Loucy (cell line): ENCODE results near the gene PPP1R3A.

Experiments
- EZH2phosphoT487 ChIP-seq: fragments of 200-600 bp; IDR thresholded peaks from 2 replicates; pipeline ENCODE4 v1.6.1; 2018; ENCODE audit warnings: antibody characterized with exemption, mild to moderate bottlenecking, moderate library complexity, borderline replicate concordance
- TF ChIP-seq, protein P1 (sequence below): fragments of 200-600 bp; sonication (generic); conservative IDR thresholded peaks from 2 replicates; pipeline ENCODE4 v1.5.1; 2014; ENCODE audit warnings: mild to moderate bottlenecking, antibody characterized with exemption, low read length

DNA sequence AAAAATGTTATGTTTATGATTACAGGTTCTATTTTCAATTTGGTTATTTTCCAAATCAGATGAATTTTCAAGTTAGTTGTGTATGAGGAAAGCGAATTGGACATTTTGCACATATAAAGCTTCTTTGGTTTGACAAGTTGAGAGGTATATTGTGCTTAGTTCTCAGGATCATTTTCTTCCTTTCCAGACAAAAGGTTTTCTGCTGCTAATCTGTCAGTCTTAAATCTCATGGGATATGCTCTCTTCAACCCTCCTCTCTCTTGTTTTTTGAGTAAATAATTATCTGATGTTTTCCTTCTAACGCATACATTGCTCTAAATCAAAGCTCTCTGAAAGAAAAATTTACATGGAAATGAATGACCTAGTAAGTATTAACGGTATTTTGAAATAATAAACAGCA lies 77.9 kb downstream of the PPP1R3A start:
- TF ChIP-seq, protein P1, sequence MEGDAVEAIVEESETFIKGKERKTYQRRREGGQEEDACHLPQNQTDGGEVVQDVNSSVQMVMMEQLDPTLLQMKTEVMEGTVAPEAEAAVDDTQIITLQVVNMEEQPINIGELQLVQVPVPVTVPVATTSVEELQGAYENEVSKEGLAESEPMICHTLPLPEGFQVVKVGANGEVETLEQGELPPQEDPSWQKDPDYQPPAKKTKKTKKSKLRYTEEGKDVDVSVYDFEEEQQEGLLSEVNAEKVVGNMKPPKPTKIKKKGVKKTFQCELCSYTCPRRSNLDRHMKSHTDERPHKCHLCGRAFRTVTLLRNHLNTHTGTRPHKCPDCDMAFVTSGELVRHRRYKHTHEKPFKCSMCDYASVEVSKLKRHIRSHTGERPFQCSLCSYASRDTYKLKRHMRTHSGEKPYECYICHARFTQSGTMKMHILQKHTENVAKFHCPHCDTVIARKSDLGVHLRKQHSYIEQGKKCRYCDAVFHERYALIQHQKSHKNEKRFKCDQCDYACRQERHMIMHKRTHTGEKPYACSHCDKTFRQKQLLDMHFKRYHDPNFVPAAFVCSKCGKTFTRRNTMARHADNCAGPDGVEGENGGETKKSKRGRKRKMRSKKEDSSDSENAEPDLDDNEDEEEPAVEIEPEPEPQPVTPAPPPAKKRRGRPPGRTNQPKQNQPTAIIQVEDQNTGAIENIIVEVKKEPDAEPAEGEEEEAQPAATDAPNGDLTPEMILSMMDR: no peak
- TF ChIP-seq EZH2phosphoT487: no peak
